Brain pericyte (primary cell): Measurements from ENCODE around the gene FIGNL2.

ENCODE experiments used
- DNase-seq: peaks from one replicate; pipeline ENCODE4 v3.0.0-alpha.2; 2012; ENCODE audit warnings: low read depth, low spot score

The FIGNL2 gene

GRCh38 chr12:51874486-51874885 is 26.0 kb upstream of the FIGNL2 start:
- no peak for DNase-seq

- no peak for DNase-seq
Measured at GRCh38 chr12:51874000-51874399, 25.5 kb upstream of the FIGNL2 start.

- DNase-seq, result no peak
Measured at GRCh38 chr12:51873251-51873994, 24.9 kb upstream of the FIGNL2 start.

GRCh38 chr12:51872689-51872981 is 24.1 kb upstream of the FIGNL2 start:
- DNase-seq, result no peak

GRCh38 chr12:51871918-51872688 is 23.6 kb upstream of the FIGNL2 start:
- no peak for DNase-seq

GRCh38 chr12:51871126-51871525 is 22.6 kb upstream of the FIGNL2 start:
- no peak for DNase-seq

- DNase-seq, result no peak
Measured at GRCh38 chr12:51870504-51870903, 22.0 kb upstream of the FIGNL2 start.

- no peak for DNase-seq
Measured at GRCh38 chr12:51869931-51870330, 21.4 kb upstream of the FIGNL2 start.

- DNase-seq, result no peak
Measured at GRCh38 chr12:51869496-51869865, 21.0 kb upstream of the FIGNL2 start.

GRCh38 chr12:51868821-51869495 is 20.4 kb upstream of the FIGNL2 start:
- no peak for DNase-seq

- no peak for DNase-seq
Measured at GRCh38 chr12:51867796-51868428, 19.4 kb upstream of the FIGNL2 start.

- DNase-seq, result no peak
Measured at GRCh38 chr12:51867371-51867770, 18.9 kb upstream of the FIGNL2 start.

- no peak for DNase-seq
Measured at GRCh38 chr12:51866762-51867161, 18.2 kb upstream of the FIGNL2 start.

GRCh38 chr12:51866324-51866723 is 17.8 kb upstream of the FIGNL2 start:
- DNase-seq, result no peak

GRCh38 chr12:51865757-51866270 is 17.3 kb upstream of the FIGNL2 start:
- no peak for DNase-seq

GRCh38 chr12:51864833-51865670 is 16.5 kb upstream of the FIGNL2 start:
- DNase-seq, result no peak

GRCh38 chr12:51863933-51864832 is 15.7 kb upstream of the FIGNL2 start:
- DNase-seq, result no peak

- DNase-seq, result no peak
Measured at GRCh38 chr12:51863363-51863932, 14.9 kb upstream of the FIGNL2 start.

- DNase-seq, result no peak
Measured at GRCh38 chr12:51862947-51863346, 14.4 kb upstream of the FIGNL2 start.

GRCh38 chr12:51860986-51861385 is 12.5 kb upstream of the FIGNL2 start:
- DNase-seq, result no peak
